Testis (tissue), 2 donors: Measurements from ENCODE around the gene SPATA6L.

Experiments
- CTCF ChIP-seq, 3 experiments: fragments of 450-650 bp in 2 of 3; fragments of 200-600 bp in 1 of 3; sonication (generic) in 1 of 3; IDR thresholded peaks; one replicate each; pipeline ENCODE4 v1.5.1; 2016 to 2019; ENCODE audit warnings: antibody characterized with exemption in 3 of 3, mild to moderate bottlenecking in 2 of 3, moderate library complexity in 1 of 3
- POLR2A ChIP-seq: fragments of 450-650 bp; IDR thresholded peaks from one replicate; pipeline ENCODE4 v1.6.1; 2017; ENCODE audit warnings: antibody characterized with exemption, mild to moderate bottlenecking, moderate library complexity

- TF ChIP-seq CTCF (IDR thresholded peaks at IDR 0.05) (no peak), POLR2A (no peak)
These were observed 69.9 kb downstream of the SPATA6L start for GRCh38 chr9:4596165-4596922.
